ENCODE results near the gene SLC25A22. TPM values are rescaled to one million over a fixed set of nuclear protein-coding genes. Genes with fewer than 3 reads are reported as not detected.

The SLC25A22 gene
- polyA plus RNA-seq, 1 of the 3 experiments (the other 2 are of a cell fraction): 50.9 TPM

DNA sequence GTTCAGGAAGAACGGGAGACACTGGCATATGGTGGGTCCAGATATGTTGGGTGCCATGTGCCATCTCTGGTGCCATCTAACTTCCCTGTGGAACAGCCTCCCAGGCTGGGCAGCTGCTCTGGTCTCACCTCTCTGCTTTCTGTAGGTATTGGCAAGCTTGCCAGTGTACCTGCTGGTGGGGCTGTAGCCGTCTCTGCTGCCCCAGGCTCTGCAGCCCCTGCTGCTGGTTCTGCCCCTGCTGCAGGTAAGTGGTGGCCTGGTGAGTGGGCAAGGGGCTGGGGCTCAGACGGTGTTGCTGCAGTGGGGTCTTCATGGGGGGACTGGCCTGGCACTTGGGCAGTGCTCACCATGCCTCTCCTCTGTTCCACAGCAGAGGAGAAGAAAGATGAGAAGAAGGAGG lies 14.3 kb upstream of the SLC25A22 start:
- no peaks in the 10 kb centered on the region for H3K9me2 ChIP-seq
- no peak overlapping the region for H2AFZ ChIP-seq (ENCODE audit: low read depth)
- H3K9me3 ChIP-seq: no peaks in the 10 kb centered on the region
- H3K79me2 ChIP-seq (ENCODE audit: insufficient read depth): peaks cover 51% of the 10 kb centered on the region
- no peak overlapping the region for H3K4me2 ChIP-seq
- peaks cover 37% of the 10 kb centered on the region for H3F3A ChIP-seq (replicated peaks; ENCODE audit: insufficient read depth)
- H3K36me3 ChIP-seq (replicated peaks in 1 of 2; ENCODE audit: control insufficient read depth in 1 of 2, insufficient read depth in 2 of 2, low read length in 1 of 2): peaks cover 27 to 28% of the 10 kb centered on the region in 2 experiments
- no peak overlapping the region for H3K9ac ChIP-seq
- TF ChIP-seq, protein P1, sequence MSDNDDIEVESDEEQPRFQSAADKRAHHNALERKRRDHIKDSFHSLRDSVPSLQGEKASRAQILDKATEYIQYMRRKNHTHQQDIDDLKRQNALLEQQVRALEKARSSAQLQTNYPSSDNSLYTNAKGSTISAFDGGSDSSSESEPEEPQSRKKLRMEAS (IDR thresholded peaks at IDR 0.05; ENCODE audit: low read depth): no peak
- TF ChIP-seq JUND (IDR thresholded peaks at IDR 0.05): no peak
- TF ChIP-seq IRF3 (IDR thresholded peaks at IDR 0.05; ENCODE audit: low read depth, low read length): no peak
- no peak for TF ChIP-seq RXRA (IDR thresholded peaks at IDR 0.05; ENCODE audit: borderline replicate concordance, low read depth)
- no peak for TF ChIP-seq FOSL2 (IDR thresholded peaks at IDR 0.05; ENCODE audit: borderline replicate concordance, low read depth)
- no peak for TF ChIP-seq RFX5 (IDR thresholded peaks at IDR 0.05; ENCODE audit: low read length)
- no peak for TF ChIP-seq TAF1 (IDR thresholded peaks at IDR 0.05; ENCODE audit: borderline replicate concordance, low read depth, low read length)
- no peak for TF ChIP-seq CHD2 (IDR thresholded peaks at IDR 0.05; ENCODE audit: low read length, partially characterized antibody)
- TF ChIP-seq YY1 (IDR thresholded peaks at IDR 0.05; ENCODE audit: low read depth): no peak
- no peak for TF ChIP-seq FOXJ3 (CRISPR knock-in tag; IDR thresholded peaks at IDR 0.05)
- TF ChIP-seq TCF12 (IDR thresholded peaks at IDR 0.05): no peak
- no peak for TF ChIP-seq RCOR1 (IDR thresholded peaks at IDR 0.05; ENCODE audit: low read length)
- no peak for TF ChIP-seq RAD21 (IDR thresholded peaks at IDR 0.05; ENCODE audit: low read length)
- no peak overlapping the region for H3K27ac ChIP-seq (ENCODE audit: low read depth in 2 of 2, low read length in 1 of 2)
- ChIA-PET CTCF (interaction anchor here (1.0 to 1.3 kb wide), 4 partner anchors 15 to 86 kb away, joined by 3 to 4 read pairs (median 3); partner anchors contain the start of genes POLR2L, SLC25A22 and TSPAN4), POLR2A (no interaction called here)
- peaks cover 8 to 19% of the 10 kb centered on the region in 2 experiments; a peak in 2 of 4 replicates for H3K4me1 ChIP-seq (ENCODE audit: control insufficient read depth in 1 of 2, insufficient read depth in 2 of 2, low read depth in 1 of 2, low read length in 1 of 2)
- DNase-seq: no peak
- no peaks in the 10 kb centered on the region for H3K27me3 ChIP-seq (ENCODE audit: insufficient read depth)
- no peak overlapping the region for H3K4me3 ChIP-seq (ENCODE audit: low read depth in 2 of 2, low read length in 1 of 2)
- peaks cover 30% of the 10 kb centered on the region for H4K20me1 ChIP-seq (ENCODE audit: insufficient read depth)
- 100% methylated on average over 2 of the region's 3 CpGs for WGBS (ENCODE audit: low lambda C conversion rate)

- no peak overlapping the region for H2AFZ ChIP-seq (ENCODE audit: low read depth)
- POLR2A ChIA-PET: no interaction called here
- no peaks in the 10 kb centered on the region for H3K9me3 ChIP-seq
- H3K4me2 ChIP-seq: peak overlapping the region; percentile 99
- WGBS (ENCODE audit: low lambda C conversion rate): 69% methylated on average over 9 of the region's 14 CpGs
- peaks cover 58% of the 10 kb centered on the region for H3K79me2 ChIP-seq (ENCODE audit: insufficient read depth)
- H3K27me3 ChIP-seq (ENCODE audit: insufficient read depth): no peaks in the 10 kb centered on the region
- peak overlapping the region; percentile 81 to 97; a peak in 3 of 4 replicates for H3K4me3 ChIP-seq (ENCODE audit: low read depth in 2 of 2, low read length in 1 of 2)
- H4K20me1 ChIP-seq (ENCODE audit: insufficient read depth): peaks cover 30% of the 10 kb centered on the region
- H3K4me1 ChIP-seq (ENCODE audit: control insufficient read depth in 1 of 2, insufficient read depth in 2 of 2, low read depth in 1 of 2, low read length in 1 of 2): peaks cover 8 to 19% of the 10 kb centered on the region in 2 experiments; a peak in 2 of 4 replicates
- CTCF ChIA-PET: interaction anchor here (1.0 to 1.3 kb wide), 7 partner anchors 14 to 86 kb away, joined by 3 to 4 read pairs (median 3); partner anchors contain the start of genes POLR2L, SLC25A22 and TSPAN4
- H3K36me3 ChIP-seq (replicated peaks in 1 of 2; ENCODE audit: control insufficient read depth in 1 of 2, insufficient read depth in 2 of 2, low read length in 1 of 2): peaks cover 27 to 28% of the 10 kb centered on the region in 2 experiments
- H3K9ac ChIP-seq: peak overlapping the region; percentile 97
- H3K27ac ChIP-seq (ENCODE audit: low read depth in 2 of 2, low read length in 1 of 2): peak overlapping the region in 1 of 2 experiments; percentile 19; a peak in 1 of 4 replicates
- no peak for DNase-seq
- H3F3A ChIP-seq (replicated peaks; ENCODE audit: insufficient read depth): peaks cover 37% of the 10 kb centered on the region
- H3K9me2 ChIP-seq: no peaks in the 10 kb centered on the region
- TF ChIP-seq GABPA (IDR thresholded peaks at IDR 0.05; ENCODE audit: low read depth): no peak
- TF ChIP-seq, protein P2, sequence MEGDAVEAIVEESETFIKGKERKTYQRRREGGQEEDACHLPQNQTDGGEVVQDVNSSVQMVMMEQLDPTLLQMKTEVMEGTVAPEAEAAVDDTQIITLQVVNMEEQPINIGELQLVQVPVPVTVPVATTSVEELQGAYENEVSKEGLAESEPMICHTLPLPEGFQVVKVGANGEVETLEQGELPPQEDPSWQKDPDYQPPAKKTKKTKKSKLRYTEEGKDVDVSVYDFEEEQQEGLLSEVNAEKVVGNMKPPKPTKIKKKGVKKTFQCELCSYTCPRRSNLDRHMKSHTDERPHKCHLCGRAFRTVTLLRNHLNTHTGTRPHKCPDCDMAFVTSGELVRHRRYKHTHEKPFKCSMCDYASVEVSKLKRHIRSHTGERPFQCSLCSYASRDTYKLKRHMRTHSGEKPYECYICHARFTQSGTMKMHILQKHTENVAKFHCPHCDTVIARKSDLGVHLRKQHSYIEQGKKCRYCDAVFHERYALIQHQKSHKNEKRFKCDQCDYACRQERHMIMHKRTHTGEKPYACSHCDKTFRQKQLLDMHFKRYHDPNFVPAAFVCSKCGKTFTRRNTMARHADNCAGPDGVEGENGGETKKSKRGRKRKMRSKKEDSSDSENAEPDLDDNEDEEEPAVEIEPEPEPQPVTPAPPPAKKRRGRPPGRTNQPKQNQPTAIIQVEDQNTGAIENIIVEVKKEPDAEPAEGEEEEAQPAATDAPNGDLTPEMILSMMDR (IDR thresholded peaks at IDR 0.05): peak; percentile 10; the same call in 1 of the 2 replicates
- peak; percentile 42 for TF ChIP-seq POLR2AphosphoS5 (IDR thresholded peaks at IDR 0.05; ENCODE audit: low read depth, low read length)
- no peak for TF ChIP-seq IRF3 (IDR thresholded peaks at IDR 0.05; ENCODE audit: low read depth, low read length)
Measured at GRCh38 chr11:811446-812245, 13.6 kb upstream of the SLC25A22 start.
